HCT116 (cell line): ENCODE measurements around the gene CDK8. TPM values are rescaled to one million over a fixed set of nuclear protein-coding genes. Genes with fewer than 3 reads are reported as not detected.

Experiments used
- ATAC-seq: fragments of 200-7000 bp; cut with Tn5 transposase; 2 replicates; pipeline ENCODE4 v1.9.1; 2020; ENCODE audit warnings: mild to moderate bottlenecking, moderate library complexity
- BruUV-seq: library from RNA; stranded (reverse); fragments of 400-500 nt; replicated peaks from 2 replicates; lab custom pipeline; 2021; lab: Mats Ljungman, UMichigan
- CTCF ChIA-PET: fragments of 300-600 bp; sonication (Branson Sonifier 250); formaldehyde crosslinking; loops from one replicate; lab custom pipeline; 2021; ENCODE audit warnings: antibody characterized with exemption; lab: Charles Lee
- POLR2A ChIA-PET: fragments of 300-600, 350-600 bp; sonication (Branson Sonifier 250); formaldehyde crosslinking; loops from one replicate; lab custom pipeline; 2021; ENCODE audit warnings: antibody characterized with exemption; lab: Charles Lee
- RAD21 ChIA-PET, 2 experiments: fragments of 300-600 bp; sonication (Branson Sonifier 250); formaldehyde crosslinking; loops; one replicate each; lab custom pipeline; 2023; ENCODE audit warnings: low total read pairs in 2 of 2; ENCODE audit not compliant: uncharacterized antibody in 2 of 2, unreplicated experiment in 2 of 2, low non-redundant PET in 1 of 2; lab: Charles Lee
- DNase-seq: peaks from one replicate; pipeline ENCODE4 v3.0.0-alpha.2; 2010; ENCODE audit warnings: low read depth, low spot score
- H2AFZ ChIP-seq: fragments of 200-600 bp; shearing (Covaris generic), sonication (generic); 2 replicates; pipeline ENCODE4 v1.6.1; 2017; ENCODE audit warnings: low read depth, mixed run types, mixed read lengths, antibody characterized with exemption, low read length; ENCODE audit not compliant: poor library complexity, severe bottlenecking
- H3K27ac ChIP-seq: 2 replicates; pipeline ENCODE4 v1.5.1; 2012; ENCODE audit warnings: low read depth, low read length
- H3K27me3 ChIP-seq: fragments of 200-600 bp; sonication (generic); 2 replicates; pipeline ENCODE4 v1.6.1; 2016; ENCODE audit warnings: mixed run types, low read length, mixed read lengths; ENCODE audit not compliant: insufficient read depth
- H3K36me3 ChIP-seq, 2 experiments: fragments of 200-500 bp in 1 of 2; fragments of 200-600 bp in 1 of 2; sonication (Bioruptor generic) in 1 of 2; sonication (generic) in 1 of 2; 2 replicates each; pipeline versions ENCODE4 v1.5.1 to v1.6.1; 2014 to 2016; ENCODE audit warnings: low read length in 2 of 2, inconsistent platforms in 1 of 2, mixed read lengths in 1 of 2, mixed run types in 1 of 2; ENCODE audit not compliant: insufficient read depth in 2 of 2, control insufficient read depth in 1 of 2
- H3K4me1 ChIP-seq, 2 experiments: fragments of 200-600 bp in 1 of 2; sonication (generic) in 1 of 2; 2 replicates each; pipeline versions ENCODE4 v1.5.1 to v1.6.1; 2012 to 2017; ENCODE audit warnings: low read length in 2 of 2, inconsistent platforms in 1 of 2, mild to moderate bottlenecking in 1 of 2, mixed read lengths in 1 of 2, mixed run types in 1 of 2, moderate library complexity in 1 of 2; ENCODE audit not compliant: insufficient read depth in 2 of 2, control insufficient read depth in 1 of 2
- H3K4me2 ChIP-seq: fragments of 200-600 bp; sonication (generic); 2 replicates; pipeline ENCODE4 v1.6.1; 2017; ENCODE audit warnings: mixed run types, low read length, mixed read lengths
- H3K4me3 ChIP-seq, 2 experiments: fragments of 200-600 bp in 1 of 2; sonication (generic) in 1 of 2; replicated peaks in 1 of 2; 2 replicates each; pipeline ENCODE4 v1.5.1; 2011 to 2016; ENCODE audit warnings: low read length in 2 of 2, control low read depth in 1 of 2, low read depth in 1 of 2, mild to moderate bottlenecking in 1 of 2, mixed read lengths in 1 of 2, mixed run types in 1 of 2
- H3K79me2 ChIP-seq: fragments of 200-600 bp; sonication (generic); 2 replicates; pipeline ENCODE4 v1.6.1; 2017; ENCODE audit warnings: mild to moderate bottlenecking, mixed run types, low read length, moderate library complexity, mixed read lengths; ENCODE audit not compliant: insufficient read depth
- H3K9ac ChIP-seq: fragments of 200-600 bp; sonication (generic); 2 replicates; pipeline ENCODE4 v1.6.1; 2016; ENCODE audit warnings: low read length, mixed read lengths
- H3K9me2 ChIP-seq: fragments of 200-600 bp; sonication (generic), shearing (Covaris generic); 2 replicates; pipeline ENCODE4 v1.6.1; 2017; ENCODE audit warnings: mixed run types, mild to moderate bottlenecking, moderate library complexity; ENCODE audit not compliant: insufficient read depth
- H3K9me3 ChIP-seq, 2 experiments: fragments of 200-500 bp in 1 of 2; fragments of 200-600 bp in 1 of 2; sonication (Bioruptor generic) in 1 of 2; sonication (generic) in 1 of 2; 2 replicates each; pipeline ENCODE4 v1.6.1; 2014 to 2017; ENCODE audit warnings: low read length in 2 of 2, mixed read lengths in 2 of 2, inconsistent platforms in 1 of 2, low read depth in 1 of 2, mild to moderate bottlenecking in 1 of 2, mixed run types in 1 of 2, moderate library complexity in 1 of 2; ENCODE audit not compliant: control insufficient read depth in 1 of 2, insufficient read depth in 1 of 2
- H4K20me1 ChIP-seq: fragments of 200-600 bp; sonication (generic), shearing (Covaris generic); 2 replicates; pipeline ENCODE4 v1.6.1; 2017; ENCODE audit warnings: mixed run types, mild to moderate bottlenecking, moderate library complexity; ENCODE audit not compliant: insufficient read depth
- POLR2A ChIP-seq: IDR thresholded peaks from 2 replicates; pipeline ENCODE4 v1.7.0; 2011; ENCODE audit warnings: borderline replicate concordance; ENCODE audit not compliant: insufficient read depth, insufficient read length; ENCODE audit errors: extremely low read depth
- intact Hi-C: fragments of 100-400 bp; cut with micrococcal nuclease; formaldehyde crosslinking; loops from 2 replicates; pipeline ENCODE4 v1.10.0; 2022
- total RNA-seq: library from RNA; stranded (reverse); gene quantifications from one replicate; pipeline ENCODE4 v1.2.1, GENCODE V29; 2021; ENCODE audit not compliant: unreplicated experiment
- TF ChIP-seq, protein P1 (sequence below), 3 experiments: fragments of 200-600 bp in 1 of 3; sonication (generic) in 1 of 3; IDR thresholded peaks in 2 of 3; conservative IDR thresholded peaks in 1 of 3; 2 replicates each; pipeline ENCODE4 v1.5.1; 2012 to 2017; ENCODE audit warnings: low read depth in 2 of 3, low read length in 2 of 3, antibody characterized with exemption in 1 of 3, borderline replicate concordance in 1 of 3, control low read depth in 1 of 3, mild to moderate bottlenecking in 1 of 3, mixed read lengths in 1 of 3, mixed run types in 1 of 3, moderate library complexity in 1 of 3; ENCODE audit not compliant: insufficient read depth in 1 of 3
- TF ChIP-seq, protein P2 (sequence below): IDR thresholded peaks from 2 replicates; pipeline ENCODE4 v1.6.1; 2012

Gene CDK8
- total RNA-seq, 1 experiment from 2014 or later, result 23.8 TPM

DNA sequence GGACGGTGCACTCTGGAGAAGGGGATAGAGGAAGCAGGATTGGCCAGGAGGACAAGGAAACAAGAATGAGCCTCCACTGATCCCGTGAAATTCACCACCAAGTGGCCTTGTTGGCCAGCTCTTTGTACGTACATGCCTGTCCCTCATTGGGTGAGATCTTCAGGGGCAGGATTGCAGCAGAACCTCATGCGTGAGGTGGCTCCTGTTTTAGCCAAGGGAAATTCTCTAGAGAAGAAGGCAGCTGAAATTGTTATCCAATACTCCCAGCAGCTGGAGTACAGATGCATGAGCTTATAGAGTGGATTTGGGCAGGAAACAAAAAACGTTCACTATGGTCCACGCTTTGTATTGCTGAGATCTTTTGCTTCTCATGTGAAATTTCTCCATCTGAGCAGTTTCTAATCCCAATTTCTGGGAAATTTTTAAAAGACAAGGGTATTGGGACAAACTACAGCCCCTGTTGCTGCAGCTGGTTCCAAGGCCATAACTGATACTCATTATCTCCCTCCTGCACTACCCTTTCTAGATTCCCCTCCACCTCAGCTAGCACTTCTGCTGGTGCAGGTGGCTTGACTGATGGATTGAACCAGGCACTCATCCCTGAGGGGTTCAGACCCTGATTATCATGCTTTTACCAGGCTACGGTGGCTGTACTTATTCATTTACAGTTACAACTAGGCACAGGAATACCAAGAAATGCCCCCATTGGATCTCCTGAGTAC, 27.9 kb upstream of the CDK8 start:
- RAD21 ChIA-PET, result no interaction called here

More for the DNA sequence above, 27.9 kb upstream of the CDK8 start:
- Histone ChIP-seq H3K4me3 (no peak overlapping the region), H3K9ac (no peak overlapping the region), H3K27me3 (no peaks in the 10 kb centered on the region), H3K9me3 (no peaks in the 10 kb centered on the region), H3K36me3 (no peaks in the 10 kb centered on the region), H3K27ac (no peak overlapping the region), H3K9me2 (no peaks in the 10 kb centered on the region), H4K20me1 (no peaks in the 10 kb centered on the region), H3K79me2 (peaks cover 6% of the 10 kb centered on the region), H2AFZ (no peak overlapping the region), H3K4me1 (peaks cover 4 to 7% of the 10 kb centered on the region in 2 experiments), H3K4me2 (no peak overlapping the region)
- BruUV-seq, result no TSS peak
- intact Hi-C loops, result no loop called here
- ChIA-PET POLR2A (no interaction called here), CTCF (no interaction called here)
- no peak for TF ChIP-seq POLR2A
- TF ChIP-seq, protein P1, sequence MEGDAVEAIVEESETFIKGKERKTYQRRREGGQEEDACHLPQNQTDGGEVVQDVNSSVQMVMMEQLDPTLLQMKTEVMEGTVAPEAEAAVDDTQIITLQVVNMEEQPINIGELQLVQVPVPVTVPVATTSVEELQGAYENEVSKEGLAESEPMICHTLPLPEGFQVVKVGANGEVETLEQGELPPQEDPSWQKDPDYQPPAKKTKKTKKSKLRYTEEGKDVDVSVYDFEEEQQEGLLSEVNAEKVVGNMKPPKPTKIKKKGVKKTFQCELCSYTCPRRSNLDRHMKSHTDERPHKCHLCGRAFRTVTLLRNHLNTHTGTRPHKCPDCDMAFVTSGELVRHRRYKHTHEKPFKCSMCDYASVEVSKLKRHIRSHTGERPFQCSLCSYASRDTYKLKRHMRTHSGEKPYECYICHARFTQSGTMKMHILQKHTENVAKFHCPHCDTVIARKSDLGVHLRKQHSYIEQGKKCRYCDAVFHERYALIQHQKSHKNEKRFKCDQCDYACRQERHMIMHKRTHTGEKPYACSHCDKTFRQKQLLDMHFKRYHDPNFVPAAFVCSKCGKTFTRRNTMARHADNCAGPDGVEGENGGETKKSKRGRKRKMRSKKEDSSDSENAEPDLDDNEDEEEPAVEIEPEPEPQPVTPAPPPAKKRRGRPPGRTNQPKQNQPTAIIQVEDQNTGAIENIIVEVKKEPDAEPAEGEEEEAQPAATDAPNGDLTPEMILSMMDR (IDR thresholded peaks at IDR 0.05 in 2 of 3, conservative IDR thresholded peaks at IDR 0.05 in 1 of 3; ENCODE audit: borderline replicate concordance in 1 of 3, insufficient read depth in 1 of 3, low read depth in 2 of 3, low read length in 2 of 3), result no peak
- TF ChIP-seq, protein P2, sequence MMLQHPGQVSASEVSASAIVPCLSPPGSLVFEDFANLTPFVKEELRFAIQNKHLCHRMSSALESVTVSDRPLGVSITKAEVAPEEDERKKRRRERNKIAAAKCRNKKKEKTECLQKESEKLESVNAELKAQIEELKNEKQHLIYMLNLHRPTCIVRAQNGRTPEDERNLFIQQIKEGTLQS, result no peak
- ATAC-seq, result no peak
- no peak for DNase-seq
